HG02938 (cell line): ENCODE measurements around the gene GNB5.

Experiments used
- ATAC-seq: cut with Tn5 transposase; IDR thresholded peaks from one replicate; pipeline ENCODE4 v1.9.1; 2021; ENCODE audit warnings: mild to moderate bottlenecking, moderate library complexity; ENCODE audit not compliant: unreplicated experiment

GNB5 gene

DNA sequence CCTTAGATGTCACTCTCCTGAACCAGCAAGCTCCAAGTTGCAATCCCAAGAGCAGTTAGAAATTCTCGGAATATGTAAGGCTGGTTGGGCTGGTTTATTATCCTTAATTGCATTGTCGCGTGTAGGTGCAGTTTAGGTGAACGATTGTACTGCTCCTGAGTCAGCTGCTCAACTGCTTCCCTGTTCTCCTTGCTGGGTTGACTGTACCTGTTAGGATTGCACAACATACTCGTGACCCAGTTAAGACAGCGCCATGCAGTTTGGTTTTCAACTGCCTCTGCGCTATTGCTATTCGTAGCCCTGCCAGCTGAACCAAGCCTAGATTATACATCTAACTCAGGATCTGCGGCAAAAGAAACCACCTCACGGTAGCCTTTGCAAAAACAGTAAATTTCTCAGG lies 119.6 kb downstream of the GNB5 start:
- ATAC-seq, result no peak

DNA sequence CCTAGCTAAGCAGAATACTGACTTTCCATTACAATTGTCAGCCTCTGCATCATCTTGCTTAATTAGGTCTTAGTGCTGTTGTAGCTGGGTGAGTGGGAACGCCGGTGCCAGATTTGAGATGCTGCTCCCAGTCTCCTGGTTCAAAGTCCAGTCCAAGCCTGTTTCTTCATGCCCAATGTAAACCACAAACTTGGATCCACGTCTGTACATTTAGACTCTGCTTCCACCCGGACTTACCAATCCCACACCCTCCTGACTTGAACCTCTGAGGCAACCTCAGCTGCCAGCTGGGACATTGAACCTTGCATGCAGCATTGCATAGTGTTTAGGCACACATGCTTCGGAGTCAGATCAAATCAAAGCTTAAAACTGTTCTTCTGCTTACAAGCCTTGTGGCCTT lies 121.6 kb downstream of the GNB5 start:
- ATAC-seq, result no peak

DNA sequence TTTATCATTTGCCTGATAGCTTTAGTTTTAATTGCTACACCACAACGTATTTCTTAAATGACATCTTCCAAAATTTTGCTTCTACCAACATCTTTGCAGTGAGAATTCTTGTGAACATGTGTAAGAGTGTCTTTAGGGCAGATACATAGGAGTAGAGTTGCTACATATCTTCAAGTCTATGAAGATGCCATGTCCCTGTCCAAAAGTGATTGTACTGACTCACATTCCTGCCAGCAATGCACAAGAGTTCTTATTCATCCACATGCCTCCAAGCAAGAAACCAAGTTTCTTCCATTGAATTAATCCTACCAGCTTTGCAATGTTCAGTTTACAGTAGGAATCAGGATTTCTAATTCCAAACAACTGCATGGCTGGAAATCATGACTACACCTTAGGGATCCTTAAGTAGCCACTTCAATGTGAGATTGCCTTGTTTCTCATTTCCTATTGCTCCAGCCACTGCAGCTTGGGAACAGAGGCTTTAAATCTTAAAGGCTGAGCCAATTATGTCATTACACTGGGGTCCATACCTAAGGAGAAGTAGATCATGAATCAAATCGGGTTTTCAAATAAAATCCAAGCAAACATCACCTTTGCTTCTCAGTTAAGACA lies 123.1 kb downstream of the GNB5 start:
- no peak for ATAC-seq

DNA sequence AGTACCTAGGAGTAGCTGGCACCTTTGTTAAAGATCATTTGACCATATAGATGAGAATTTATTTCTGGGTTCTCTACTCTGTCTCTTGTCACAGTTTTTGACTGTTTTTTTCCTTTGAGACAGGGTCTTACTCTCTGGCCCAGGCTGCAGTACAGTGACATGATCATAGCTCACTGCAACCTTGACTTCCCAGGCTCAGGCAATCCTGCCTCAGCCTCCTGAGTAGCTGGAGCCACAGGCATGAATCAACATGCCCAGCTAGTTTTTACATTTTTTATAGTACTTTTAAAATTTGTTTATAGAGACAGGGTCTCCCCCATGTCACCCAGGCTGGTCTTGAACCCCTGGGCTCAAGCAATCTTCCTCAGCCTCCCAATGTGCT lies 123.7 kb downstream of the GNB5 start:
- ATAC-seq, result no peak

DNA sequence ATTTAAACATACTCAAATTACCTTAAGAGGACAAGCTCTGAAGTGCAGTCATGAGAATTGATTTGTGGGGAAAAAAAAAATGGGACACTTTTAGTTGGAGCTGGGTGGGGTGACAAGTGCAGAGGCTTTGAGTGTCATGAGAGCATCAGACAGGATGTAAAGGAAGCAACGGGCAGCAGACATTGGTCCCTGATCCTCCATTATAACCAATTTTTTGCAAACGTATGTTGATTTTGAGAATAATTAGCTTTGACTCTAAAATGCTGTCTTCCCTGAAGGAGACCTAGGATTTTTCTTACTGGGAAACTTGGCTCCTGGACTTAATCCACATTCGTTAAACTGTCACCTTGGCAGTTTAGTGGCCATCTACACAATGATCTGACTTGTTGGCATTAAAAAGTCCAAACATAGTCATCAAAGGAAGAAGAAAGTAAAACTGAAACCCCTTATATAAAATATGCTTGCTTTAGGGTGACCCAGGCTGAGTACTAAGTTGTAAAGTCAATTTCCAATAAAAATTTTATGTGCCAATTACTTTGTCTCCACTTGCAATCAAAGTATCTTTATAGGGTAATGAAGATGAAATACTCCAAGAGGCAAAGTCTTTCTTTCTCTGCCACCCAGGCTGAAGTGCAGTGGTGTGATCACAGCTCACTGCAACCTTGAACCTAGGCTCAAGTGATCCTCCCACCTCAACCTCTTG lies 124.2 kb downstream of the GNB5 start:
- no peak for ATAC-seq
